Stimulated activated memory B cell treated with anti-CD40 and anti-IgM and Interleukin-4, amounts not matched to agents 10 μg/mL and 1 μg/mL and 100 μg/mL, for 72 hours (primary cell): ENCODE results near the gene OTOG.

Experiments
- ATAC-seq: fragments of 150-1000 bp; cut with Tn5 transposase; 2 replicates; pipeline ENCODE4 v1.10.0; 2021
- H3K27ac Mint-ChIP-seq: one replicate; pipeline ENCODE4 v1.8.0; 2022; ENCODE audit warnings: mild to moderate bottlenecking, mixed read lengths
- H3K27me3 Mint-ChIP-seq: one replicate; pipeline ENCODE4 v1.8.0; 2022; ENCODE audit warnings: mixed read lengths
- H3K36me3 Mint-ChIP-seq: one replicate; pipeline ENCODE4 v1.8.0; 2022; ENCODE audit warnings: mixed read lengths
- H3K4me1 Mint-ChIP-seq: one replicate; pipeline ENCODE4 v1.8.0; 2022; ENCODE audit warnings: mixed read lengths
- H3K4me3 Mint-ChIP-seq: one replicate; pipeline ENCODE4 v1.8.0; 2022; ENCODE audit warnings: mild to moderate bottlenecking, moderate library complexity, mixed read lengths
- H3K9me3 Mint-ChIP-seq: one replicate; pipeline ENCODE4 v1.8.0; 2022; ENCODE audit warnings: mixed read lengths

Gene OTOG

GRCh38 chr11:17642370-17642769 lies 95.3 kb downstream of the OTOG start:
- H3K36me3 Mint-ChIP-seq = no peaks in the 10 kb centered on the region
- H3K27me3 Mint-ChIP-seq = peaks cover 6% of the 10 kb centered on the region
- no peaks in the 10 kb centered on the region for H3K4me1 Mint-ChIP-seq
- no peak overlapping the region for H3K27ac Mint-ChIP-seq
- peaks cover 4% of the 10 kb centered on the region for H3K9me3 Mint-ChIP-seq
- no peak for ATAC-seq
- H3K4me3 Mint-ChIP-seq = no peak overlapping the region

DNA sequence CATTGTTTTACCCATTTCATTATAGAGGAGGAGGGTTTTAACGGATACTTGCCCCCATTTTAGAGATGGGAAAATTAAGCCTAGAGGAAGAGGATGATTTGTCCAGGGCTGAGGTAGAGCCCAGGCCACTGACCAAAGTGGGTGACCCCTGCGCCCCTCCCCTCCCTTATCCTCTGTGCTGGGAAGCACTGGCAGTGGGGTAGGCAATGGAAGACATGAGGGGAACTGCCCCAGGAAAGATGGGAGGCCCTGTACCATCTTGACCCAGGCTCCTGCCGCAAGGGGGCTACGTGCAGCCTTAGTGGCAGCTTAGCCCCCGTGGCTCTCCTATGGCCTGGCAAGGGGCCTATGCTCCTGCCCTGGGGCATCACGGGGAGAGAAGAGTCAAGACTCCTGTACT lies 95.9 kb downstream of the OTOG start:
- H3K4me1 Mint-ChIP-seq = no peaks in the 10 kb centered on the region

GRCh38 chr11:17643506-17644405 lies 96.7 kb downstream of the OTOG start:
- Mint-ChIP-seq H3K4me3 (no peak overlapping the region), H3K36me3 (no peaks in the 10 kb centered on the region), H3K4me1 (no peaks in the 10 kb centered on the region), H3K9me3 (peaks cover 6% of the 10 kb centered on the region), H3K27ac (no peak overlapping the region), H3K27me3 (peaks cover 20% of the 10 kb centered on the region)
- no peak for ATAC-seq

More for the DNA sequence above, 95.9 kb downstream of the OTOG start:
- H3K4me3 Mint-ChIP-seq = no peak overlapping the region
- H3K27ac Mint-ChIP-seq = no peak overlapping the region
- H3K27me3 Mint-ChIP-seq = peaks cover 12% of the 10 kb centered on the region
- peaks cover 6% of the 10 kb centered on the region for H3K9me3 Mint-ChIP-seq
- H3K36me3 Mint-ChIP-seq = no peaks in the 10 kb centered on the region
- no peak for ATAC-seq

DNA sequence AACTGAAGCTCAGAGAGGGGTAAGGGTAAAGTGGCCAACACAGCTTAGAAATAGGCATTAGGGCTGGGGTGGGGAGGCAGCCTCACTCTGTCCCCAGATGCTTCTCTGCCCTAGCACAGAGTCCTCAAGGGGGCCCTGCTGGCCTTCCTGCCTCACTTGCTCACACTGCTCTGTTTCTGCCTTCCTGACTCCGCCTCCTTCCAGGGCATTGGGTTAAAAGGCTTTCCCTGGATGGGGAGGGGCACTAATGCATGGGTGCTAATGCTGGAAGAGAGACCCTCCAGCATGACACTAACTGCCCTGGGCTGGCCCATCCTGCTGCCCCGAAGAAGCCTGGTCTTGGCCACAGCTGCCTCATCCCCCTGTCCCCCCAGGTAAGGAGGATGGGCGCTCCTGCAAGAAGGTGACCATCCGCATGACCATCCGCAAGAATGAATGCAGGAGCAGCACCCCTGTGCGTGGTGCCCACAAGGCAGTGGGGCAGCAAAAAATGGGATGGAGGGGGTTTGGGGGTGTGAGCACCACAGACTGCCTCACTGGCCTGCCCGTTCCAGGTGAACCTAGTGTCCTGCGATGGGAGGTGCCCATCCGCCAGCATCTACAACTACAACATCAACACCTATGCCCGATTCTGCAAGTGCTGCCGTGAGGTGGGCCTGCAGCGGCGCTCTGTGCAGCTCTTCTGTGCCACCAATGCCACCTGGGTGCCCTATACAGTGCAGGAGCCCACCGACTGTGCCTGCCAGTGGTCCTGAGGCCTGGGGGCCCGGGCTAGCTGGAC lies 98.3 kb downstream of the OTOG start:
- Mint-ChIP-seq H3K36me3 (no peaks in the 10 kb centered on the region), H3K27me3 (peaks cover 36% of the 10 kb centered on the region), H3K4me1 (no peaks in the 10 kb centered on the region), H3K27ac (no peak overlapping the region), H3K4me3 (no peak overlapping the region), H3K9me3 (peaks cover 2% of the 10 kb centered on the region)
- ATAC-seq = no peak

DNA sequence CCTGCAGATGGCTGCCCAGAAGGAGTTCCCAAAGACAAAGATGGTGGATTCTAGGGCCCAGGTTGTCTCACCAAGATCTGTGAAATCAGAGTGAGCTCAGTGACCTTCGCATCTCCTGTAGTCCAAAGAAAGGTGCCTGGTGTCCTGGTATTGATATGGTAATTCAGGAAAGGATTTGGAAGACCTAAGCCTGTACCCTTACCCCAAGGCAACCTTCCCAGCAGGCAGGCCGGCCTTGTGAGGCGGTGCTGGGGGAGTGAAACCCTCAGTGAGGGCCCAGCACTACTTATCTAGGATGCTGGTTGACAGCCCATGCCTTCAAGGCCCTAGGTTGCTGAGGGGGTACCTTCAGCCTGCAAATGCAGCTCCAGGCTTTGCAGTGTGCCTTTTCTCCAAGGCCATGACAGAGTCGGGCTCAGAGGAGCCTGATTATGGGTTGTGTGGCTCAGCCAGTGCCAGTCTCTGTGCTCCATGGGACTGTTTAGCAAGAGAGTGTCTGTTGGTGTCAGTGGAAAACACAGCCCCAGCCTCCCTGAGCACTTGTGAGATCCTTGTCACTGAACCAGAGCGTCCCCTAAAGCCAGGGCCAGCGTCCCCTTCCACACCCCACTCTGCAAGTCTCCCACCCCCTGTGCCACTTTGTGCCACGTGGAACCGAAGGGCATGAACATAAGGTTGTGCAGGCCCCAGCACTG lies 99.5 kb downstream of the OTOG start:
- Mint-ChIP-seq H3K36me3 (no peaks in the 10 kb centered on the region), H3K27me3 (peaks cover 48% of the 10 kb centered on the region), H3K4me1 (no peaks in the 10 kb centered on the region), H3K27ac (no peak overlapping the region), H3K9me3 (peaks cover 2% of the 10 kb centered on the region), H3K4me3 (no peak overlapping the region)
- ATAC-seq = no peak

GRCh38 chr11:17648528-17648927 lies 101.5 kb downstream of the OTOG start:
- no peaks in the 10 kb centered on the region for H3K36me3 Mint-ChIP-seq
- no peak overlapping the region for H3K4me3 Mint-ChIP-seq
- H3K4me1 Mint-ChIP-seq = no peaks in the 10 kb centered on the region
- no peak for ATAC-seq
- H3K27ac Mint-ChIP-seq = no peak overlapping the region
- H3K27me3 Mint-ChIP-seq = peaks cover 58% of the 10 kb centered on the region
- H3K9me3 Mint-ChIP-seq = peaks cover 2% of the 10 kb centered on the region

DNA sequence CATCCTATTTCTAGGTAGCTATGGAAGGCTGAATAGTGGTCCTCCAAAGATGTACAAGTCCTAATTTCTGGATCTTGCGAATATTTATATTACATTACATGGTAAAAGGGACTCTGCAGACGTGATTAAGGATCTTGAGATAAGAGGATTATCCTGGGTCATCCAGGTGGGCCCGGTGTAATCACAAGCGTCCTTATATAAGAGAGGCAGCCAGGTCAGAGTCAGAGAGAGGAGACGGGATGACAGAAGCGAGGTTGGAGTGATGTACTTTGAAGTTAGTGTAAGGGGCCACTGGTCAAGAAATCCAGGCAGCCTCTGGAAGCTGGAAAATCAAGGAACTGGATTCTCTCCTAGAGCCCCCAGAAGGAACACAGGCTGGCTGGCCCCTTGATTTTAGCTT lies 102.2 kb downstream of the OTOG start:
- H3K4me3 Mint-ChIP-seq = no peak overlapping the region
- H3K4me1 Mint-ChIP-seq = no peaks in the 10 kb centered on the region
- ATAC-seq = no peak
- H3K27ac Mint-ChIP-seq = no peak overlapping the region
- peaks cover 2% of the 10 kb centered on the region for H3K9me3 Mint-ChIP-seq
- peaks cover 58% of the 10 kb centered on the region for H3K27me3 Mint-ChIP-seq
- H3K36me3 Mint-ChIP-seq = no peaks in the 10 kb centered on the region

DNA sequence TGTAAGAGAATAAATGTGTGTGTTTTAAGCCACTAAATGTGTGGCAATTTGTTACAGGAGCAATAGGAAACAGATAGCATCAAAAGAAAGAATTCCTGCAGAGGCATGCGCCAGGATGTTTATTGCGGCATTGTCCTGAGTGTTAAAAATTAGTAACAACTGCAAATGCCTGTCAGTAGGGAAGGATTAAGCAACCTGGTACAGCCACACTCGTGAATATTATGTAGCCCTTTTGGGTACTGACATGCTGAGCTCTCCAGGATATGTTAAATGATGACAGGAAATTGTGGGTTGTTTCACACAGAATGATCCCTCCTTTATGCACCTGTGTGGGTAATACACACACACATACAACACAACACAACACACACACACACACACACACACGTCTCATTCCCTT lies 102.6 kb downstream of the OTOG start:
- Mint-ChIP-seq H3K27ac (no peak overlapping the region), H3K27me3 (peaks cover 59% of the 10 kb centered on the region), H3K9me3 (peaks cover 2% of the 10 kb centered on the region), H3K36me3 (no peaks in the 10 kb centered on the region), H3K4me1 (no peaks in the 10 kb centered on the region), H3K4me3 (no peak overlapping the region)
- no peak for ATAC-seq

- H3K27me3 Mint-ChIP-seq = peaks cover 65% of the 10 kb centered on the region
- H3K4me1 Mint-ChIP-seq = no peaks in the 10 kb centered on the region
- H3K9me3 Mint-ChIP-seq = peaks cover 6% of the 10 kb centered on the region
- ATAC-seq = no peak
- H3K27ac Mint-ChIP-seq = no peak overlapping the region
- no peaks in the 10 kb centered on the region for H3K36me3 Mint-ChIP-seq
- no peak overlapping the region for H3K4me3 Mint-ChIP-seq
Measured at GRCh38 chr11:17650127-17650911, 103.3 kb downstream of the OTOG start.

DNA sequence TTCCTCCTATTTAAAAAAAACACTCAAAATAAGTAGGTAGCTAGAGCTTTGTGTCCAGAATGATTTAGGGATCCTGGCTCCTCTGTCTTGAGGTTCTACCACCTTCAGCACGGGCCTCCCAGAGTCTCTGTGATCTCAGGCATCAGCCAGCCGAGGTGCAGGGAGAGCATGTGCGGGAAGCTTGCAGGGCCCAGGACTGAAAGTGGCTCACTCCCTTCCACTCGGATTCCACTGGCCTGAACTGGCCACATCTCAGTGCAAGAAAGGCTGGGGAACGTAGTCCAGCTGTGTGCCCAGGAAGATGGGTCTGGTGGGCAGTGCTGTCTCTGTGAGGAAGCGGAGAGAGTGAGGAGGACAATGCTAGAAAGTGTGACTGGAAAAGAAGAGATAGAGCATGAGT lies 104.0 kb downstream of the OTOG start:
- H3K4me1 Mint-ChIP-seq = no peaks in the 10 kb centered on the region
- peaks cover 9% of the 10 kb centered on the region for H3K9me3 Mint-ChIP-seq
- no peak overlapping the region for H3K4me3 Mint-ChIP-seq
- no peak overlapping the region for H3K27ac Mint-ChIP-seq
- peaks cover 5% of the 10 kb centered on the region for H3K36me3 Mint-ChIP-seq
- H3K27me3 Mint-ChIP-seq = peaks cover 72% of the 10 kb centered on the region
- ATAC-seq = no peak

GRCh38 chr11:17651681-17652080 lies 104.6 kb downstream of the OTOG start:
- H3K27me3 Mint-ChIP-seq = peaks cover 73% of the 10 kb centered on the region
- no peak overlapping the region for H3K4me3 Mint-ChIP-seq
- no peak for ATAC-seq
- H3K4me1 Mint-ChIP-seq = no peaks in the 10 kb centered on the region
- H3K27ac Mint-ChIP-seq = no peak overlapping the region
- H3K36me3 Mint-ChIP-seq = peaks cover 5% of the 10 kb centered on the region
- H3K9me3 Mint-ChIP-seq = peaks cover 9% of the 10 kb centered on the region

DNA sequence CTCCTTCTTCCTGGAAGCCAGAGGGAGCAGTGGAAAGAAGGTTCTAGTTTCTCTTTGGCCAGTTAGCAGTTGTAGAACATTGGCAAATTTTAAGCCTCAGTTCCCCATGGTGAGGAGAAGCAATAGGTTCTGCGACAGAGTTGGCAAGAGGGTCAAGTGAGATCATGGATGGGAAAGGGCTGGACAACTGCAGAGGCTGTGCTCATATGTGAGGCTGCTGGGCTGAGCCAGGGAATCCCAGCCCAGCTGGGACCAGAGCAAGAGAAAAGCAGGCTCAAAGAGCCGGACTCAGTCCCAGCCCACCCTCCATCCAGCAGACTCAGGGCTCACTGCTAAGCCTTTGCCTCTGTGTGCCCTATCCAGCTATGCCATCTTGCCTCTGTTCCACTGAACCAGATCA lies 105.5 kb downstream of the OTOG start:
- no peak overlapping the region for H3K4me3 Mint-ChIP-seq
- H3K36me3 Mint-ChIP-seq = peaks cover 5% of the 10 kb centered on the region
- ATAC-seq = no peak
- peaks cover 65% of the 10 kb centered on the region for H3K27me3 Mint-ChIP-seq
- peaks cover 8% of the 10 kb centered on the region for H3K9me3 Mint-ChIP-seq
- no peaks in the 10 kb centered on the region for H3K4me1 Mint-ChIP-seq
- H3K27ac Mint-ChIP-seq = no peak overlapping the region

- peaks cover 55% of the 10 kb centered on the region for H3K27me3 Mint-ChIP-seq
- peaks cover 5% of the 10 kb centered on the region for H3K36me3 Mint-ChIP-seq
- no peak overlapping the region for H3K4me3 Mint-ChIP-seq
- ATAC-seq = no peak
- H3K9me3 Mint-ChIP-seq = peaks cover 7% of the 10 kb centered on the region
- H3K4me1 Mint-ChIP-seq = no peaks in the 10 kb centered on the region
- H3K27ac Mint-ChIP-seq = no peak overlapping the region
Measured at GRCh38 chr11:17653611-17654010, 106.6 kb downstream of the OTOG start.

DNA sequence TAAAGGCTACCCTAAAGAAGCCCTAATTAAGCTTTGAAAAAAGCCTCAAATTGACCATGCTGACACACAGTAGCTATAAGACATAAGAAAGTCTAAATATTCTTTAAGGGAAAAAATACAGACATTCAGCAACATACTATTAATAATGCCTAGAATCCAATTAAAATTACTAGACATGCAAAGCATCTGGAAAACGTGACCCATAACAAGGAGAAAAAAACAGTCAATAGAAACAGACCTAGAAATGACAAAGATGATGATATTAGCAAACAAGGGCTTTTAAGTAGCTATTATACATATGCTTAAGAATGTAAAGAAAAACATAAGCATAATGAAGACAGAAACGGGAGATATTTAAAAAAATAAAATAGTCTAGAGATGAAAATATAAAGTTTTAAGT lies 108.6 kb downstream of the OTOG start:
- H3K9me3 Mint-ChIP-seq = peaks cover 7% of the 10 kb centered on the region
- no peak overlapping the region for H3K4me3 Mint-ChIP-seq
- no peak overlapping the region for H3K27ac Mint-ChIP-seq
- H3K27me3 Mint-ChIP-seq = peaks cover 34% of the 10 kb centered on the region
- no peaks in the 10 kb centered on the region for H3K4me1 Mint-ChIP-seq
- H3K36me3 Mint-ChIP-seq = peaks cover 5% of the 10 kb centered on the region
- ATAC-seq = no peak

- peaks cover 5% of the 10 kb centered on the region for H3K36me3 Mint-ChIP-seq
- H3K4me3 Mint-ChIP-seq = no peak overlapping the region
- H3K9me3 Mint-ChIP-seq = peaks cover 7% of the 10 kb centered on the region
- no peak overlapping the region for H3K27ac Mint-ChIP-seq
- ATAC-seq = no peak
- no peaks in the 10 kb centered on the region for H3K4me1 Mint-ChIP-seq
- peaks cover 14% of the 10 kb centered on the region for H3K27me3 Mint-ChIP-seq
Measured at GRCh38 chr11:17658211-17658610, 111.2 kb downstream of the OTOG start.
